GM23338 (cell line): ENCODE measurements around the gene PELI1. TPM values are rescaled to one million over a fixed set of nuclear protein-coding genes. Genes with fewer than 3 reads are reported as not detected.

Source experiments
- ATAC-seq: fragments of 200-7000 bp; cut with Tn5 transposase; 3 replicates; pipeline ENCODE4 v1.9.1; 2020
- DNase-seq: peaks from one replicate; pipeline ENCODE4 v3.0.0-alpha.2; 2015; ENCODE audit warnings: low spot score
- H2AFZ ChIP-seq: fragments of 200-600 bp; sonication (generic); 2 replicates; pipeline ENCODE4 v1.8.0; 2016; ENCODE audit warnings: antibody characterized with exemption, mild to moderate bottlenecking, moderate library complexity
- H3F3A ChIP-seq: fragments of 200-600 bp; sonication (generic); replicated peaks from 2 replicates; pipeline ENCODE4 v1.8.0; 2017; ENCODE audit warnings: antibody characterized with exemption, mixed run types, low read depth
- H3K27ac ChIP-seq: fragments of 200-600 bp; sonication (generic); 2 replicates; pipeline ENCODE4 v1.6.1; 2016; ENCODE audit warnings: low read depth
- H3K27me3 ChIP-seq: fragments of 200-600 bp; sonication (generic); 2 replicates; pipeline ENCODE4 v1.8.0; 2016; ENCODE audit warnings: mild to moderate bottlenecking, mixed run types, moderate library complexity; ENCODE audit not compliant: insufficient read depth
- H3K36me3 ChIP-seq: fragments of 200-600 bp; sonication (generic); 2 replicates; pipeline ENCODE4 v1.8.0; 2016; ENCODE audit warnings: mild to moderate bottlenecking; ENCODE audit not compliant: insufficient read depth
- H3K4me1 ChIP-seq: fragments of 200-600 bp; sonication (generic); 2 replicates; pipeline ENCODE4 v1.8.0; 2016; ENCODE audit warnings: mild to moderate bottlenecking, moderate library complexity; ENCODE audit not compliant: insufficient read depth
- H3K4me2 ChIP-seq: fragments of 200-600 bp; sonication (generic); 2 replicates; pipeline ENCODE4 v1.7.1; 2017; ENCODE audit warnings: mixed run types
- H3K4me3 ChIP-seq: fragments of 200-600 bp; sonication (generic); 2 replicates; pipeline ENCODE4 v1.6.1; 2016; ENCODE audit warnings: mixed run types
- H3K79me2 ChIP-seq: fragments of 200-600 bp; sonication (generic); replicated peaks from 2 replicates; pipeline ENCODE4 v1.8.0; 2017; ENCODE audit warnings: mild to moderate bottlenecking; ENCODE audit not compliant: insufficient read depth
- H3K9me2 ChIP-seq: fragments of 200-600 bp; sonication (generic); 2 replicates; pipeline ENCODE4 v1.8.0; 2017; ENCODE audit not compliant: insufficient read depth
- H4K20me1 ChIP-seq: fragments of 200-600 bp; sonication (generic); replicated peaks from 2 replicates; pipeline ENCODE4 v1.8.0; 2017; ENCODE audit warnings: mild to moderate bottlenecking; ENCODE audit not compliant: insufficient read depth
- H3K27ac Mint-ChIP-seq: 2 replicates; pipeline ENCODE4 v1.8.0; 2020; ENCODE audit warnings: inconsistent platforms, mild to moderate bottlenecking, moderate library complexity, mixed read lengths
- H3K27me3 Mint-ChIP-seq: 3 replicates; pipeline ENCODE4 v1.8.0; 2022; ENCODE audit warnings: low read depth, mild to moderate bottlenecking, moderate library complexity, mixed read lengths, inconsistent platforms; ENCODE audit not compliant: insufficient read depth, poor library complexity
- H3K36me3 Mint-ChIP-seq: 3 replicates; pipeline ENCODE4 v1.8.0; 2021; ENCODE audit warnings: low read depth, mild to moderate bottlenecking, inconsistent platforms, moderate library complexity, mixed read lengths
- H3K4me1 Mint-ChIP-seq: 3 replicates; pipeline ENCODE4 v1.8.0; 2020; ENCODE audit warnings: mild to moderate bottlenecking, inconsistent platforms, mixed read lengths
- H3K4me3 Mint-ChIP-seq: 3 replicates; pipeline ENCODE4 v1.8.0; 2021; ENCODE audit warnings: moderate library complexity, mild to moderate bottlenecking, inconsistent platforms, mixed read lengths
- H3K9me3 Mint-ChIP-seq: 3 replicates; pipeline ENCODE4 v1.8.0; 2020; ENCODE audit warnings: moderate library complexity, mild to moderate bottlenecking, inconsistent platforms, mixed read lengths
- CREB1 ChIP-seq: fragments of 250-450 bp; sonication (Bioruptor Pico); IDR thresholded peaks from 2 replicates; pipeline ENCODE4 v1.5.0; 2020; ENCODE audit warnings: low read depth, mild to moderate bottlenecking, moderate library complexity
- EZH2phosphoT487 ChIP-seq: fragments of 200-600 bp; sonication (generic); IDR thresholded peaks from one replicate; pipeline ENCODE4 v1.8.1; 2018; ENCODE audit warnings: antibody characterized with exemption; ENCODE audit not compliant: unreplicated experiment
- JUNB ChIP-seq: IDR thresholded peaks from one replicate; pipeline ENCODE4 v1.6.1; 2016; ENCODE audit warnings: antibody characterized with exemption; ENCODE audit not compliant: unreplicated experiment
- NANOG ChIP-seq: IDR thresholded peaks from 2 replicates; pipeline ENCODE4 v1.6.1; 2016; ENCODE audit warnings: antibody characterized with exemption, borderline replicate concordance
- POLR2AphosphoS5 ChIP-seq: IDR thresholded peaks from 2 replicates; pipeline ENCODE4 v1.6.1; 2016; ENCODE audit warnings: antibody characterized with exemption, low read depth
- STAT1 ChIP-seq: IDR thresholded peaks from one replicate; pipeline ENCODE4 v1.6.1; 2016; ENCODE audit warnings: antibody characterized with exemption; ENCODE audit not compliant: unreplicated experiment
- ZNF114 ChIP-seq: fragments of 250-450 bp; sonication (Bioruptor Pico); IDR thresholded peaks from 2 replicates; pipeline ENCODE4 v1.5.0; 2020; ENCODE audit warnings: mild to moderate bottlenecking, moderate library complexity
- ZNF331 ChIP-seq: fragments of 250-450 bp; sonication (Bioruptor Pico); IDR thresholded peaks from 2 replicates; pipeline ENCODE4 v1.5.0; 2020; ENCODE audit warnings: low read depth, mild to moderate bottlenecking, moderate library complexity
- polyA plus RNA-seq: library from polyadenylated mRNA; unstranded; fragments of >200 nt; fragmentation: Nextera tagmentation; extraction: Ambion mirVana; gene quantifications from 2 replicates; pipeline ENCODE4 v1.2.1, GENCODE V29; 2016
- total RNA-seq: library from RNA; depleted of rRNA; stranded (reverse); fragments of >200 nt; shearing (Covaris generic); gene quantifications from 2 replicates; pipeline ENCODE4 v1.2.3, GENCODE V29; 2014
- TF ChIP-seq, protein P1 (sequence below), 2 experiments: fragments of 200-600 bp in 1 of 2; sonication (generic) in 1 of 2; conservative IDR thresholded peaks; 2 replicates each; pipeline versions ENCODE4 v1.5.1 to v1.6.1; 2016 to 2017; ENCODE audit warnings: antibody characterized with exemption in 2 of 2, low read depth in 2 of 2, mild to moderate bottlenecking in 2 of 2, moderate library complexity in 1 of 2
- TF ChIP-seq, protein P2 (sequence below): IDR thresholded peaks from 2 replicates; pipeline ENCODE4 v1.6.1; 2016; ENCODE audit warnings: antibody characterized with exemption
- TF ChIP-seq, protein P3 (sequence below): IDR thresholded peaks from one replicate; pipeline ENCODE4 v1.6.1; 2018; ENCODE audit warnings: antibody characterized with exemption; ENCODE audit not compliant: unreplicated experiment
- TF ChIP-seq, protein P4 (sequence below): fragments of 250-450 bp; sonication (Bioruptor Pico); IDR thresholded peaks from 2 replicates; pipeline ENCODE4 v1.5.0; 2020; ENCODE audit warnings: mild to moderate bottlenecking, moderate library complexity

Gene PELI1
- total and polyA plus RNA-seq, 2 experiments from 2014 or later, result 32.4 to 61.8 TPM

DNA sequence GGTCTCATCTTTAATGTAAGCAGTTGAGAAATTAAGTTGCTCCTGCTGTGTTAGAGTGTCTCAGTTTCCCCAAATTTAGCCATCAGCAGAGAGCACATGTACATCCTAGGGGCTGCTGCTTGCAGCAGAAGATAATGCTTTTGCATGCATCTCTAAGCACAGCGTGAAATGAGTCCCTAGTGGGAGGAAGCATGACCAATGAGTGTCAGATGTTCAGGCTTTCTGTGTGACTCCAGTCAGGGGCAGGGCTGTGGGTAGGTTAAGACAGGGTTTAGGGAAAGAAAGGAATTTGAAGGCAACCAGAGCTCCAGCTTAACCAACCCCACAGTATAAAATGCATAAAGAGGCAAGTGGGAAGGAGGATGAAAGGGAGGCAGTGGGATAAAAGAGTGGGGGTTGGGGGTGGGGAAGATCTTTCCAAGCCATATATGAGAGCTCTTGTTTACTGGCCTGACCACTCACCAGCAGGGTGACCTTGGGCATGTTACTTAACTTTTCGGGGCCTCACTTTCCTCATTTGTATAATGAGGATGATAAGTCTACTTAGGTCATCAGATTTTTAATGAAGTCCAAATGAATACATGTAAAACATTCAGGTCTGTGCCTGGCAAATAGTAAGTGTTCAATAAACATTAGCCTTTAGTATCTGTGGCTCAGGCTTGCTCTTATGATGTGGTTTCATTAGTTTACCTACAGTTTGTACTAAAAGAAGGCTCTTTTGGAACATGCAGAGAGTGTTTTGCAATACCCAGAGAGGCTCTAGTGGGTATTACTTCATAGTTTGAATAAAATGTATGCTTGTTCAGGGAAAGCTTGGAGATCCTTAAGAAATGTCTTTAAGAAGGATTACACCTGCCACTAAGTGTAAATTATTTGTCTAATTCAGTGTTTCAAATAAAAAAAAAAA is 42.7 kb upstream of the PELI1 start:
- no peak for DNase-seq

More for the DNA sequence above, 42.7 kb upstream of the PELI1 start:
- no peaks in the 10 kb centered on the region for H3K36me3 ChIP-seq
- Mint-ChIP-seq H3K27ac (no peak overlapping the region), H3K36me3 (no peaks in the 10 kb centered on the region), H3K4me3 (no peak overlapping the region), H3K4me1 (peaks cover 39% of the 10 kb centered on the region), H3K27me3 (peaks cover 6% of the 10 kb centered on the region), H3K9me3 (no peaks in the 10 kb centered on the region)
- peaks cover 4% of the 10 kb centered on the region; the same call in 1 of the 2 replicates for H3K9me2 ChIP-seq
- no peak overlapping the region for H2AFZ ChIP-seq
- no peak overlapping the region; the same call in 1 of the 2 replicates for H3K27ac ChIP-seq
- no peak overlapping the region for H3K4me3 ChIP-seq
- H3K4me1 ChIP-seq, result peaks cover 44% of the 10 kb centered on the region
- H3K79me2 ChIP-seq, result no peaks in the 10 kb centered on the region
- H3F3A ChIP-seq, result no peaks in the 10 kb centered on the region
- no peaks in the 10 kb centered on the region for H4K20me1 ChIP-seq
- ATAC-seq, result no peak; the same call in 2 of the 3 replicates
- peak overlapping the region; percentile 52 for H3K4me2 ChIP-seq
- H3K27me3 ChIP-seq, result no peaks in the 10 kb centered on the region
- TF ChIP-seq NANOG, result no peak
- TF ChIP-seq, protein P1, sequence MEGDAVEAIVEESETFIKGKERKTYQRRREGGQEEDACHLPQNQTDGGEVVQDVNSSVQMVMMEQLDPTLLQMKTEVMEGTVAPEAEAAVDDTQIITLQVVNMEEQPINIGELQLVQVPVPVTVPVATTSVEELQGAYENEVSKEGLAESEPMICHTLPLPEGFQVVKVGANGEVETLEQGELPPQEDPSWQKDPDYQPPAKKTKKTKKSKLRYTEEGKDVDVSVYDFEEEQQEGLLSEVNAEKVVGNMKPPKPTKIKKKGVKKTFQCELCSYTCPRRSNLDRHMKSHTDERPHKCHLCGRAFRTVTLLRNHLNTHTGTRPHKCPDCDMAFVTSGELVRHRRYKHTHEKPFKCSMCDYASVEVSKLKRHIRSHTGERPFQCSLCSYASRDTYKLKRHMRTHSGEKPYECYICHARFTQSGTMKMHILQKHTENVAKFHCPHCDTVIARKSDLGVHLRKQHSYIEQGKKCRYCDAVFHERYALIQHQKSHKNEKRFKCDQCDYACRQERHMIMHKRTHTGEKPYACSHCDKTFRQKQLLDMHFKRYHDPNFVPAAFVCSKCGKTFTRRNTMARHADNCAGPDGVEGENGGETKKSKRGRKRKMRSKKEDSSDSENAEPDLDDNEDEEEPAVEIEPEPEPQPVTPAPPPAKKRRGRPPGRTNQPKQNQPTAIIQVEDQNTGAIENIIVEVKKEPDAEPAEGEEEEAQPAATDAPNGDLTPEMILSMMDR (conservative IDR thresholded peaks at IDR 0.05; ENCODE audit: low read depth in 2 of 2), result no peak
- no peak for TF ChIP-seq ZNF114
- TF ChIP-seq, protein P2, sequence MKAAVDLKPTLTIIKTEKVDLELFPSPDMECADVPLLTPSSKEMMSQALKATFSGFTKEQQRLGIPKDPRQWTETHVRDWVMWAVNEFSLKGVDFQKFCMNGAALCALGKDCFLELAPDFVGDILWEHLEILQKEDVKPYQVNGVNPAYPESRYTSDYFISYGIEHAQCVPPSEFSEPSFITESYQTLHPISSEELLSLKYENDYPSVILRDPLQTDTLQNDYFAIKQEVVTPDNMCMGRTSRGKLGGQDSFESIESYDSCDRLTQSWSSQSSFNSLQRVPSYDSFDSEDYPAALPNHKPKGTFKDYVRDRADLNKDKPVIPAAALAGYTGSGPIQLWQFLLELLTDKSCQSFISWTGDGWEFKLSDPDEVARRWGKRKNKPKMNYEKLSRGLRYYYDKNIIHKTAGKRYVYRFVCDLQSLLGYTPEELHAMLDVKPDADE, result no peak
- TF ChIP-seq, protein P3, sequence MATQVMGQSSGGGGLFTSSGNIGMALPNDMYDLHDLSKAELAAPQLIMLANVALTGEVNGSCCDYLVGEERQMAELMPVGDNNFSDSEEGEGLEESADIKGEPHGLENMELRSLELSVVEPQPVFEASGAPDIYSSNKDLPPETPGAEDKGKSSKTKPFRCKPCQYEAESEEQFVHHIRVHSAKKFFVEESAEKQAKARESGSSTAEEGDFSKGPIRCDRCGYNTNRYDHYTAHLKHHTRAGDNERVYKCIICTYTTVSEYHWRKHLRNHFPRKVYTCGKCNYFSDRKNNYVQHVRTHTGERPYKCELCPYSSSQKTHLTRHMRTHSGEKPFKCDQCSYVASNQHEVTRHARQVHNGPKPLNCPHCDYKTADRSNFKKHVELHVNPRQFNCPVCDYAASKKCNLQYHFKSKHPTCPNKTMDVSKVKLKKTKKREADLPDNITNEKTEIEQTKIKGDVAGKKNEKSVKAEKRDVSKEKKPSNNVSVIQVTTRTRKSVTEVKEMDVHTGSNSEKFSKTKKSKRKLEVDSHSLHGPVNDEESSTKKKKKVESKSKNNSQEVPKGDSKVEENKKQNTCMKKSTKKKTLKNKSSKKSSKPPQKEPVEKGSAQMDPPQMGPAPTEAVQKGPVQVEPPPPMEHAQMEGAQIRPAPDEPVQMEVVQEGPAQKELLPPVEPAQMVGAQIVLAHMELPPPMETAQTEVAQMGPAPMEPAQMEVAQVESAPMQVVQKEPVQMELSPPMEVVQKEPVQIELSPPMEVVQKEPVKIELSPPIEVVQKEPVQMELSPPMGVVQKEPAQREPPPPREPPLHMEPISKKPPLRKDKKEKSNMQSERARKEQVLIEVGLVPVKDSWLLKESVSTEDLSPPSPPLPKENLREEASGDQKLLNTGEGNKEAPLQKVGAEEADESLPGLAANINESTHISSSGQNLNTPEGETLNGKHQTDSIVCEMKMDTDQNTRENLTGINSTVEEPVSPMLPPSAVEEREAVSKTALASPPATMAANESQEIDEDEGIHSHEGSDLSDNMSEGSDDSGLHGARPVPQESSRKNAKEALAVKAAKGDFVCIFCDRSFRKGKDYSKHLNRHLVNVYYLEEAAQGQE, result no peak
- TF ChIP-seq, protein P4, sequence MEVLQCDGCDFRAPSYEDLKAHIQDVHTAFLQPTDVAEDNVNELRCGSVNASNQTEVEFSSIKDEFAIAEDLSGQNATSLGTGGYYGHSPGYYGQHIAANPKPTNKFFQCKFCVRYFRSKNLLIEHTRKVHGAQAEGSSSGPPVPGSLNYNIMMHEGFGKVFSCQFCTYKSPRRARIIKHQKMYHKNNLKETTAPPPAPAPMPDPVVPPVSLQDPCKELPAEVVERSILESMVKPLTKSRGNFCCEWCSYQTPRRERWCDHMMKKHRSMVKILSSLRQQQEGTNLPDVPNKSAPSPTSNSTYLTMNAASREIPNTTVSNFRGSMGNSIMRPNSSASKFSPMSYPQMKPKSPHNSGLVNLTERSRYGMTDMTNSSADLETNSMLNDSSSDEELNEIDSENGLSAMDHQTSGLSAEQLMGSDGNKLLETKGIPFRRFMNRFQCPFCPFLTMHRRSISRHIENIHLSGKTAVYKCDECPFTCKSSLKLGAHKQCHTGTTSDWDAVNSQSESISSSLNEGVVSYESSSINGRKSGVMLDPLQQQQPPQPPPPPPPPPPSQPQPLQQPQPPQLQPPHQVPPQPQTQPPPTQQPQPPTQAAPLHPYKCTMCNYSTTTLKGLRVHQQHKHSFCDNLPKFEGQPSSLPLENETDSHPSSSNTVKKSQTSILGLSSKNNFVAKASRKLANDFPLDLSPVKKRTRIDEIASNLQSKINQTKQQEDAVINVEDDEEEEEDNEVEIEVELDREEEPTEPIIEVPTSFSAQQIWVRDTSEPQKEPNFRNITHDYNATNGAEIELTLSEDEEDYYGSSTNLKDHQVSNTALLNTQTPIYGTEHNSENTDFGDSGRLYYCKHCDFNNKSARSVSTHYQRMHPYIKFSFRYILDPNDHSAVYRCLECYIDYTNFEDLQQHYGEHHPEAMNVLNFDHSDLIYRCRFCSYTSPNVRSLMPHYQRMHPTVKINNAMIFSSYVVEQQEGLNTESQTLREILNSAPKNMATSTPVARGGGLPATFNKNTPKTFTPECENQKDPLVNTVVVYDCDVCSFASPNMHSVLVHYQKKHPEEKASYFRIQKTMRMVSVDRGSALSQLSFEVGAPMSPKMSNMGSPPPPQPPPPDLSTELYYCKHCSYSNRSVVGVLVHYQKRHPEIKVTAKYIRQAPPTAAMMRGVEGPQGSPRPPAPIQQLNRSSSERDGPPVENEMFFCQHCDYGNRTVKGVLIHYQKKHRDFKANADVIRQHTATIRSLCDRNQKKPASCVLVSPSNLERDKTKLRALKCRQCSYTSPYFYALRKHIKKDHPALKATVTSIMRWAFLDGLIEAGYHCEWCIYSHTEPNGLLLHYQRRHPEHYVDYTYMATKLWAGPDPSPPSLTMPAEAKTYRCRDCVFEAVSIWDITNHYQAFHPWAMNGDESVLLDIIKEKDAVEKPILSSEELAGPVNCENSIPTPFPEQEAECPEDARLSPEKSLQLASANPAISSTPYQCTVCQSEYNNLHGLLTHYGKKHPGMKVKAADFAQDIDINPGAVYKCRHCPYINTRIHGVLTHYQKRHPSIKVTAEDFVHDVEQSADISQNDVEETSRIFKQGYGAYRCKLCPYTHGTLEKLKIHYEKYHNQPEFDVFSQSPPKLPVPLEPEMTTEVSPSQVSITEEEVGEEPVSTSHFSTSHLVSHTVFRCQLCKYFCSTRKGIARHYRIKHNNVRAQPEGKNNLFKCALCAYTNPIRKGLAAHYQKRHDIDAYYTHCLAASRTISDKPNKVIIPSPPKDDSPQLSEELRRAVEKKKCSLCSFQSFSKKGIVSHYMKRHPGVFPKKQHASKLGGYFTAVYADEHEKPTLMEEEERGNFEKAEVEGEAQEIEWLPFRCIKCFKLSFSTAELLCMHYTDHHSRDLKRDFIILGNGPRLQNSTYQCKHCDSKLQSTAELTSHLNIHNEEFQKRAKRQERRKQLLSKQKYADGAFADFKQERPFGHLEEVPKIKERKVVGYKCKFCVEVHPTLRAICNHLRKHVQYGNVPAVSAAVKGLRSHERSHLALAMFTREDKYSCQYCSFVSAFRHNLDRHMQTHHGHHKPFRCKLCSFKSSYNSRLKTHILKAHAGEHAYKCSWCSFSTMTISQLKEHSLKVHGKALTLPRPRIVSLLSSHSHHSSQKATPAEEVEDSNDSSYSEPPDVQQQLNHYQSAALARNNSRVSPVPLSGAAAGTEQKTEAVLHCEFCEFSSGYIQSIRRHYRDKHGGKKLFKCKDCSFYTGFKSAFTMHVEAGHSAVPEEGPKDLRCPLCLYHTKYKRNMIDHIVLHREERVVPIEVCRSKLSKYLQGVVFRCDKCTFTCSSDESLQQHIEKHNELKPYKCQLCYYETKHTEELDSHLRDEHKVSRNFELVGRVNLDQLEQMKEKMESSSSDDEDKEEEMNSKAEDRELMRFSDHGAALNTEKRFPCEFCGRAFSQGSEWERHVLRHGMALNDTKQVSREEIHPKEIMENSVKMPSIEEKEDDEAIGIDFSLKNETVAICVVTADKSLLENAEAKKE (CRISPR knock-in tag), result no peak
- no peak for TF ChIP-seq POLR2AphosphoS5
- TF ChIP-seq ZNF331 (CRISPR knock-in tag), result no peak
- no peak for TF ChIP-seq EZH2phosphoT487
- TF ChIP-seq CREB1, result no peak
- TF ChIP-seq STAT1, result no peak
- no peak for TF ChIP-seq JUNB
